ENCODE data around the gene COL9A1.

Gene COL9A1

GRCh38 chr6:70231311-70231710, 71.6 kb downstream of the COL9A1 start:
- no peak for TF ChIP-seq CTCF (conservative IDR thresholded peaks at IDR 0.05)
- no peak overlapping the region for H3K27ac ChIP-seq

- H3K27ac ChIP-seq = no peak overlapping the region
- TF ChIP-seq CTCF (conservative IDR thresholded peaks at IDR 0.05) = no peak
Measured at GRCh38 chr6:70225055-70225454, 77.8 kb downstream of the COL9A1 start.

GRCh38 chr6:70222439-70222749, 80.5 kb downstream of the COL9A1 start:
- no peak overlapping the region for H3K27ac ChIP-seq
- TF ChIP-seq CTCF (conservative IDR thresholded peaks at IDR 0.05) = 0 out of 2 replicates have a peak, but pooled peaks have one; percentile 10

GRCh38 chr6:70221715-70222438, 81.0 kb downstream of the COL9A1 start:
- no peak for TF ChIP-seq CTCF (conservative IDR thresholded peaks at IDR 0.05)
- H3K27ac ChIP-seq = no peak overlapping the region

- TF ChIP-seq CTCF (conservative IDR thresholded peaks at IDR 0.05) = peak; percentile 84
Measured at GRCh38 chr6:70221025-70221714, 81.7 kb downstream of the COL9A1 start.

GRCh38 chr6:70219943-70220613, 82.8 kb downstream of the COL9A1 start:
- no peak overlapping the region for H3K27ac ChIP-seq
- TF ChIP-seq CTCF (conservative IDR thresholded peaks at IDR 0.05) = no peak

More at GRCh38 chr6:70221025-70221714, 81.7 kb downstream of the COL9A1 start:
- H3K27ac ChIP-seq = no peak overlapping the region

GRCh38 chr6:70216767-70217166, 86.1 kb downstream of the COL9A1 start:
- H3K27ac ChIP-seq = no peak overlapping the region
- no peak for TF ChIP-seq CTCF (conservative IDR thresholded peaks at IDR 0.05)
